Measurements from ENCODE around the gene SLC13A3.

Gene SLC13A3

DNA sequence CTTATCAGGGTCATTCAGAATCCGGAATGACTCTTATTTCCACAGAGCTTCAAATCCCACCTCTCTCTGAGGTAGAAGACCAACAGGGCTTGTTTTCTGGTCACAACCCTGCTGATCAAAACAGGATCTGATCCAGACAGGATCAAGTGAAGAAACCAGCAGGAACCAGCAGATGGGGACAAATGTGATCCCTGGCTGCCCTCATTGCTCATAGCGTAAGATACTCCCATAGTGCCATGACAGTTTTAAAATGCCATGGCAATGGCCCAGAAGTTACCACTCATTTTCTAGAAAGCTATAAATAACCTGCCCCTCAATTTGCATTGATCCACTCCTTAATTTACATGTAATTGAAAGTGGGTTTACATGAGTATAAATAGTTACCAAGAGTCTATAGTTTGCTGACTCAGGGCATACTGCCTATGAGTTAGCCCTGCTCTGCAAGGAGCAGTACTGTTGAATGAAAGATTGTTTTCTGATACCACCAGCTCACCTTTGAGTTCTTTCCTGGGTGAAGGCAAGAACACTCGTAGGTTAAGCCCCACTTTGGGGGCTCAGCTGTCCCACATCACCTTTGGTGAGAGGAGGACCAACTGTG is 131.7 kb downstream of the SLC13A3 start:
- DNase-seq, result no peak

GRCh38 chr20:46512943-46513844 is 138.1 kb downstream of the SLC13A3 start, which contains the start of gene ZNF334:
Gene ZNF334 (minus strand): TSS chr20:46513559. CDS start chr20:46512102, 1,457 bp downstream.
- peak; percentile 60 to 90 (median 83) for DNase-seq

DNA sequence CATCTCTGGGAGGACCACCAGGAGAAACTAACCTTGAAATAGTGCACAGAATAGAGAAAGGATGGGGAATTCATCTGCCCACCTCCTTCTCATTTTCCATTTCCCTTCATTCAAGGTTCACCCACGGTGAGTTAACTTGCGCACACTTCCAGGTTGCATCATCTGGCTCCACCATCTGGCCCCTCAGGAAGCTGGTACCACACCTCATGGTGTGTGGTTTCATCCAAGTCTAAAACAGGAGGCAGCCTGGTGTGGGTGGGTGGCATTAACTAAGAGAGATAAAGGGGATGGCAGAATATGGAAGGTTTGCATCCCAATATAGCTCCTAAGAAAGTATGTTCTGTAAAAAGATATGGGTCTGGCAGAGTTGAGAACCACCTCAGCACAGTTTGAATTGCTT is 141.7 kb downstream of the SLC13A3 start:
- DNase-seq, result no peak
